ENCODE data around the gene MMADHC.

- TF ChIP-seq, protein P1, sequence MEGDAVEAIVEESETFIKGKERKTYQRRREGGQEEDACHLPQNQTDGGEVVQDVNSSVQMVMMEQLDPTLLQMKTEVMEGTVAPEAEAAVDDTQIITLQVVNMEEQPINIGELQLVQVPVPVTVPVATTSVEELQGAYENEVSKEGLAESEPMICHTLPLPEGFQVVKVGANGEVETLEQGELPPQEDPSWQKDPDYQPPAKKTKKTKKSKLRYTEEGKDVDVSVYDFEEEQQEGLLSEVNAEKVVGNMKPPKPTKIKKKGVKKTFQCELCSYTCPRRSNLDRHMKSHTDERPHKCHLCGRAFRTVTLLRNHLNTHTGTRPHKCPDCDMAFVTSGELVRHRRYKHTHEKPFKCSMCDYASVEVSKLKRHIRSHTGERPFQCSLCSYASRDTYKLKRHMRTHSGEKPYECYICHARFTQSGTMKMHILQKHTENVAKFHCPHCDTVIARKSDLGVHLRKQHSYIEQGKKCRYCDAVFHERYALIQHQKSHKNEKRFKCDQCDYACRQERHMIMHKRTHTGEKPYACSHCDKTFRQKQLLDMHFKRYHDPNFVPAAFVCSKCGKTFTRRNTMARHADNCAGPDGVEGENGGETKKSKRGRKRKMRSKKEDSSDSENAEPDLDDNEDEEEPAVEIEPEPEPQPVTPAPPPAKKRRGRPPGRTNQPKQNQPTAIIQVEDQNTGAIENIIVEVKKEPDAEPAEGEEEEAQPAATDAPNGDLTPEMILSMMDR (IDR thresholded peaks at IDR 0.05; ENCODE audit: poor library complexity): no peak
- TF ChIP-seq EZH2 (IDR thresholded peaks at IDR 0.05; ENCODE audit: borderline replicate concordance): no peak
Observed at GRCh38 chr2:149575752-149576151, 11.8 kb downstream of the MMADHC start.

Measured in hepatocyte (in vitro differentiated cells).